Activated CD8-positive, alpha-beta memory T cell treated with anti-CD3 and anti-CD28 coated beads, Interleukin-2, amount 10 ng/mL, durations not matched to agents 7 days and 5 days (primary cell): ENCODE data around the gene LILRA5. TPM values are rescaled to one million over a fixed set of nuclear protein-coding genes. Genes with fewer than 3 reads are reported as not detected.
"Not testable (repeated sequence)": the region's sequence is repeated elsewhere in the genome, so short reads cannot be mapped to it uniquely, and the experiment has no call there.

Experiments
- ATAC-seq: fragments of 150-1000 bp; cut with Tn5 transposase; one replicate; pipeline ENCODE4 v1.10.0; 2021; ENCODE audit warnings: moderate library complexity
- CTCF ChIA-PET: fragments of 350-600 bp; sonication (Branson Sonifier 250); formaldehyde crosslinking; loops from one replicate; lab custom pipeline; 2021; ENCODE audit warnings: antibody characterized with exemption; lab: Charles Lee
- DNase-seq: peaks from one replicate; pipeline ENCODE4 v3.0.0-alpha.2; 2020
- H3K27ac Mint-ChIP-seq: one replicate; pipeline ENCODE4 v1.8.0; 2021; ENCODE audit warnings: mild to moderate bottlenecking, mixed read lengths
- H3K27me3 Mint-ChIP-seq: one replicate; pipeline ENCODE4 v1.8.0; 2021; ENCODE audit warnings: mixed read lengths
- H3K36me3 Mint-ChIP-seq: one replicate; pipeline ENCODE4 v1.8.0; 2021; ENCODE audit warnings: mild to moderate bottlenecking, mixed read lengths
- H3K4me1 Mint-ChIP-seq: one replicate; pipeline ENCODE4 v1.8.0; 2021; ENCODE audit warnings: mixed read lengths
- H3K4me3 Mint-ChIP-seq: one replicate; pipeline ENCODE4 v1.8.0; 2021; ENCODE audit warnings: mild to moderate bottlenecking, moderate library complexity, mixed read lengths
- H3K9me3 Mint-ChIP-seq: one replicate; pipeline ENCODE4 v1.8.0; 2022; ENCODE audit warnings: low read depth, mixed read lengths
- microRNA-seq: library from miRNA; unstranded; fragments of <30 nt; microRNA quantifications from one replicate; pipeline ENCODE4 v1.2.0, GENCODE V29; 2022
- total RNA-seq, 2 experiments: library from RNA; stranded (reverse); gene quantifications; one replicate each; pipeline ENCODE4 v1.2.3, GENCODE V29; 2021

Gene LILRA5
- total RNA-seq, 2 experiments from 2014 or later, result not detected

GRCh38 chr19:54272181-54272580, 40.8 kb downstream of the LILRA5 start:
- H3K27ac Mint-ChIP-seq, H3K9me3 Mint-ChIP-seq, DNase-seq, H3K36me3 Mint-ChIP-seq, CTCF ChIA-PET, H3K4me3 Mint-ChIP-seq, H3K4me1 Mint-ChIP-seq, ATAC-seq: not testable (repeated sequence)
- peaks cover 50% of the 10 kb centered on the region for H3K27me3 Mint-ChIP-seq

- H3K4me3 Mint-ChIP-seq, H3K36me3 Mint-ChIP-seq, H3K9me3 Mint-ChIP-seq, H3K4me1 Mint-ChIP-seq, CTCF ChIA-PET, DNase-seq, H3K27ac Mint-ChIP-seq, ATAC-seq: not testable (repeated sequence)
- peaks cover 53% of the 10 kb centered on the region for H3K27me3 Mint-ChIP-seq
Observed at GRCh38 chr19:54271587-54271986, 41.4 kb downstream of the LILRA5 start.

- Mint-ChIP-seq H3K4me1 (no peaks in the 10 kb centered on the region), H3K36me3 (no peaks in the 10 kb centered on the region), H3K4me3 (no peak overlapping the region), H3K9me3 (no peaks in the 10 kb centered on the region), H3K27me3 (peaks cover 57% of the 10 kb centered on the region), H3K27ac (no peak overlapping the region)
- ATAC-seq (no peak), DNase-seq (no peak)
- CTCF ChIA-PET, result no interaction called here
Observed at GRCh38 chr19:54271106-54271505, 41.9 kb downstream of the LILRA5 start.

- CTCF ChIA-PET, result interaction anchor here (2.3 kb wide), 1 partner anchor 33 kb away, joined by 5 read pairs; no protein-coding TSS in a partner anchor
- H3K4me1 Mint-ChIP-seq, result no peaks in the 10 kb centered on the region
- H3K4me3 Mint-ChIP-seq, result no peak overlapping the region
- H3K27ac Mint-ChIP-seq, result no peak overlapping the region
- no peak for ATAC-seq
- no peak for DNase-seq
- no peaks in the 10 kb centered on the region for H3K9me3 Mint-ChIP-seq
- H3K36me3 Mint-ChIP-seq, result no peaks in the 10 kb centered on the region
- H3K27me3 Mint-ChIP-seq, result peaks cover 60% of the 10 kb centered on the region
Observed at GRCh38 chr19:54268936-54269335, 44.0 kb downstream of the LILRA5 start.

- ATAC-seq, result peak; percentile 55
- no peaks in the 10 kb centered on the region for H3K9me3 Mint-ChIP-seq
- no peak overlapping the region for H3K27ac Mint-ChIP-seq
- peak; percentile 82 for DNase-seq
- H3K4me1 Mint-ChIP-seq, result no peaks in the 10 kb centered on the region
- peaks cover 40% of the 10 kb centered on the region for H3K27me3 Mint-ChIP-seq
- no peak overlapping the region for H3K4me3 Mint-ChIP-seq
- CTCF ChIA-PET, result interaction anchor here (0.6 to 2.1 kb wide), 34 partner anchors 9 to 473 kb away, joined by 3 to 19 read pairs (median 3); partner anchors contain the start of genes CNOT3, LENG1, LENG8 and LILRB5
- no peaks in the 10 kb centered on the region for H3K36me3 Mint-ChIP-seq
Observed at GRCh38 chr19:54266133-54266532, 46.8 kb downstream of the LILRA5 start.

- Mint-ChIP-seq H3K27me3 (peaks cover 19% of the 10 kb centered on the region), H3K9me3 (no peaks in the 10 kb centered on the region), H3K4me3 (no peak overlapping the region), H3K36me3 (no peaks in the 10 kb centered on the region), H3K4me1 (no peaks in the 10 kb centered on the region), H3K27ac (no peak overlapping the region)
- ATAC-seq, result no peak
- no peak for DNase-seq
- CTCF ChIA-PET, result no interaction called here
Observed at GRCh38 chr19:54262470-54262869, 50.5 kb downstream of the LILRA5 start.

GRCh38 chr19:54262066-54262465, 50.9 kb downstream of the LILRA5 start:
- H3K4me1 Mint-ChIP-seq, result no peaks in the 10 kb centered on the region
- peaks cover 19% of the 10 kb centered on the region for H3K27me3 Mint-ChIP-seq
- DNase-seq, result no peak
- no peaks in the 10 kb centered on the region for H3K36me3 Mint-ChIP-seq
- H3K9me3 Mint-ChIP-seq, result no peaks in the 10 kb centered on the region
- CTCF ChIA-PET, result no interaction called here
- no peak overlapping the region for H3K27ac Mint-ChIP-seq
- H3K4me3 Mint-ChIP-seq, result no peak overlapping the region
- ATAC-seq, result no peak

GRCh38 chr19:54257116-54257480, 55.9 kb downstream of the LILRA5 start, which contains the start of gene LILRB5:
LILRB5 (minus strand) TSS chr19:54257273; CDS start chr19:54257193, 80 bp downstream.
- no peaks in the 10 kb centered on the region for H3K4me1 Mint-ChIP-seq
- no peak within 1 kb of the TSS for H3K27ac Mint-ChIP-seq
- DNase-seq (no peak), ATAC-seq (no peak)
- no peak within 1 kb of the TSS for H3K4me3 Mint-ChIP-seq
- CTCF ChIA-PET, result interaction anchor here (1.9 kb wide), 1 partner anchor 9 kb away, joined by 8 read pairs; no protein-coding TSS in a partner anchor
- H3K36me3 Mint-ChIP-seq, result no peaks in the 10 kb centered on the region
- peaks cover 9% of the 10 kb centered on the region for H3K27me3 Mint-ChIP-seq
- H3K9me3 Mint-ChIP-seq, result no peaks in the 10 kb centered on the region

Small RNAs within 50 kb of the gene (microRNA-seq; reads per million reads assigned to microRNA genes)
- not detected for gene MIR4752

Other genes with a start within 250 kb of the LILRA5 start
- gene VSTM1, start 249.3 kb downstream of the LILRA5 start, total RNA-seq, result not detected
- gene TARM1, start 231.8 kb downstream of the LILRA5 start, total RNA-seq, result not detected
- under 1 TPM; 0.44 to 0.47 TPM for gene OSCAR, start 212.4 kb downstream of the LILRA5 start, total RNA-seq
- 100 to 1,000 TPM; 121 to 127 TPM for gene NDUFA3, start 210.3 kb downstream of the LILRA5 start, total RNA-seq
- gene TFPT, start 197.5 kb downstream of the LILRA5 start, total RNA-seq, result 10 to 100 TPM; 49.4 to 50.5 TPM
- gene PRPF31, start 197.4 kb downstream of the LILRA5 start, total RNA-seq, result 10 to 100 TPM; 63.6 to 89.0 TPM
- 10 to 100 TPM; 67.5 to 83.1 TPM for gene CNOT3, start 175.4 kb downstream of the LILRA5 start, total RNA-seq
- 1 to 10 TPM; 8.0 to 8.6 TPM for gene LENG1, start 153.4 kb downstream of the LILRA5 start, total RNA-seq
- 1 to 10 TPM in 1 of 2 experiments, under 1 TPM in 1; 0.89 to 1.3 TPM for gene TMC4, start 140.0 kb downstream of the LILRA5 start, total RNA-seq
- 10 to 100 TPM; 54.7 to 76.3 TPM for gene MBOAT7, start 123.6 kb downstream of the LILRA5 start, total RNA-seq
- gene TSEN34, start 121.9 kb downstream of the LILRA5 start, total RNA-seq, result 10 to 100 TPM; 11.4 to 13.5 TPM
- gene RPS9, start 112.3 kb downstream of the LILRA5 start, total RNA-seq, result 1,000 to 10,000 TPM; 1,212 to 1,220 TPM
- gene LILRB3, start 90.2 kb downstream of the LILRA5 start, total RNA-seq, result under 1 TPM in 1 of 2 experiments, not detected in 1; 0.35 TPM
- not detected for gene LILRA6, start 70.4 kb downstream of the LILRA5 start, total RNA-seq
- gene LILRB5, start 55.9 kb downstream of the LILRA5 start, total RNA-seq, result not detected
- not detected for gene LILRB2, start 32.1 kb downstream of the LILRA5 start, total RNA-seq
- not detected for gene LILRA4, start 26.0 kb upstream of the LILRA5 start, total RNA-seq
- 10 to 100 TPM; 64.1 to 71.6 TPM for gene LAIR1, start 51.8 kb upstream of the LILRA5 start, total RNA-seq
- gene TTYH1, start 102.3 kb upstream of the LILRA5 start, total RNA-seq, result 1 to 10 TPM in 1 of 2 experiments, under 1 TPM in 1; 0.93 to 1.2 TPM
- gene LENG8, start 136.0 kb upstream of the LILRA5 start, total RNA-seq, result 100 to 1,000 TPM; 191 to 282 TPM
- gene LENG9, start 150.6 kb upstream of the LILRA5 start, total RNA-seq, result 1 to 10 TPM; 6.3 to 7.2 TPM
- gene CDC42EP5, start 160.1 kb upstream of the LILRA5 start, total RNA-seq, result under 1 TPM in 1 of 2 experiments, not detected in 1; 0.61 TPM
- gene LAIR2, start 189.7 kb upstream of the LILRA5 start, total RNA-seq, result 1 to 10 TPM; 1.4 to 6.8 TPM